ENCODE results near the gene MDM2.
"Not testable (repeated sequence)": the region's sequence is repeated elsewhere in the genome, so short reads cannot be mapped to it uniquely, and the experiment has no call there.

MDM2 gene

DNA sequence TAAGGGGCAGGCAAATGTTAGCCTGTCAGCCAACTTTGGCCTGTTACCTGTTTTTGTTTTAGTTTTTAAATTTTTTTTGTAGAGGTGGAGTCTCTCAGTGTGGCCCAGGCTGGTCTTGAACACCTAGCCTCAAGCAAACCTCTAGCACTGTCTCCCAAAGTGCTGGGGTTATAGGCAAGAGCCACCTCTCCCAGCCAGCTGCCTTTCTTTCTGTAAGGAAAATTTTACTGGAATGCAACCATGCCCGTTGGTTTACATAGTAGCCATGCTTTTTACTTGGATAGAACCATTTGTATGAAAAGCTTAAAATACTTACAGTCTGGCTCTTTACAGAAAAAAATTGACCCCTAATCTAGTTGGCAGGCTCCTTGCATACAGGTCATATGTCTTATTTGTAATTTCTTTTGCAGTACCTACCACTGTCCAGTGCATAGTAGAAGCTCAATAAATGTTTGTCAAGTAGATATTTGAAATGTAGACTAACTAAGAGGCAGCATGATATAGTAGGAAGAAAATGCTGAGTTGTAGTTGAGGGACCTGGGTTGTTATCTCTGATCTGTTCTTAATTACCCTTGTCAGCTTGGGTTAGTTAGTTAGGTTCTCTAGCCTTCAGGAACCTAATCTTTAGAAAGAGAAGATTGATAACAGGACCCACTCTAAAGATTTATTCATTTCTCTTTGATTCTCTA, 4.7 kb downstream of the MDM2 start:
- no peak overlapping the region for H3K27ac ChIP-seq
- peaks cover 76% of the 10 kb centered on the region for H3K36me3 ChIP-seq (ENCODE audit: insufficient read depth, low read length)
- DNase-seq (ENCODE audit: low read depth, low spot score), result no peak
- H3K4me3 ChIP-seq, result no peak overlapping the region
- no peaks in the 10 kb centered on the region for H3K9me3 ChIP-seq (ENCODE audit: low read depth, low read length)
- no peak overlapping the region for H3K9ac ChIP-seq (ENCODE audit: insufficient read length)
- no peak for TF ChIP-seq EZH2 (IDR thresholded peaks at IDR 0.05)
- TF ChIP-seq POLR2AphosphoS5 (IDR thresholded peaks at IDR 0.05; ENCODE audit: borderline replicate concordance, low read depth, low read length), result no peak
- TF ChIP-seq FOXP2 (optimal IDR thresholded peaks at IDR 0.05; ENCODE audit: control extremely low read depth, extremely low read length, insufficient read depth), result no peak

DNA sequence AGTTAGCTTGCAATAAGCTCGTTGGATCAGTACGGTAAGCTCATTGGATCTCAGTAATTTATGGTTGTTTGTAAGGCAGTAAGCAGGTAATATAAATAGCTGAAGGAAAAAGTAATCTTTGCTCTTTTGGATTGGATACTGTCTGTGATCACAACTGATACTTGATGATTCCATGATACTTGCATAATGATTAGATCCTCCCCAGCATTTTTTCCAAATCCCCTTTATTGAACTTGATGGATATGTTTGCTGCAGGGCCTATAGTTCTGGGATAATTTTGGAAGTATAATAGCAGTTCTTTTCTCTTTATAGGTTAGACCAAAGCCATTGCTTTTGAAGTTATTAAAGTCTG, 5.2 kb downstream of the MDM2 start:
- Histone ChIP-seq H3K9ac (ENCODE audit: insufficient read length) (no peak overlapping the region), H3K27ac (no peak overlapping the region), H3K4me3 (no peak overlapping the region), H3K36me3 (ENCODE audit: insufficient read depth, low read length) (peaks cover 81% of the 10 kb centered on the region), H3K9me3 (ENCODE audit: low read depth, low read length) (no peaks in the 10 kb centered on the region)
- TF ChIP-seq EZH2 (IDR thresholded peaks at IDR 0.05), result no peak
- TF ChIP-seq FOXP2 (optimal IDR thresholded peaks at IDR 0.05; ENCODE audit: control extremely low read depth, extremely low read length, insufficient read depth), result no peak
- TF ChIP-seq POLR2AphosphoS5 (IDR thresholded peaks at IDR 0.05; ENCODE audit: borderline replicate concordance, low read depth, low read length), result no peak
- DNase-seq (ENCODE audit: low read depth, low spot score), result no peak

DNA sequence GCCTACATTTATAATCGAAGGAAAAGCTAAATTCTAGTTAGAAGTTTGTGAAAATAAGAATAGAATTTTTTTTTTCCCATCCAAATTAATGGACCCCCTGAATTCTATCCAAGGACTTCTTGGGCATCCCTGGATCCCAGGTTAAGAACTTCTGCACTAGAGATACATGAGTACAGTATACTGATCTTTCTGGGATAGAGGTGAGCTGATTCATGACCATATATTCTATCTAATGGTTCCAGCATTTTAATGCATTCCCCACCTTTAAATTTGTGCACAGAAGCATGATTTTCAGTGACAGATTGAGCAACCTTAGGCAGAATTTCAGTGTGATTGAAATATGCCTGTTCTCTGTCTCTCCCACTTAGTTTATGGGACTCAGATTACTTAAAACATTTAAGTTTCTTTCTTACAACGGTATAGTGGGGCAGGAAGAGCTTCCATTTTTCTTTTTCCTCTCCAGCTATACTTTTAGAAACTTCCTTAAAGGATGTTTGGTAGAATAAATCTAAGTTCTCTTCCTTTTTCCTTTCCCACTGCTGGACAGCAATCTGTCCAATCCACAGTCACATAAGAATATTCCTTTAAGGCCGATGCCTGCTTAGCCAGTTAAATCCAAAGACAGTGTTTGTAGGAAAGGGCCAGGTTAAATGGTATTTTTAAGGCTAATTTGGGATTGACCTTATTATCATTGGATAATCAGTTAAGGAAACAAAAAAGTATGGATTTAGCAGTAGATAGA, 6.7 kb downstream of the MDM2 start:
- H3K4me3 ChIP-seq, result no peak overlapping the region
- H3K36me3 ChIP-seq (ENCODE audit: insufficient read depth, low read length), result peaks cover 86% of the 10 kb centered on the region
- no peaks in the 10 kb centered on the region for H3K9me3 ChIP-seq (ENCODE audit: low read depth, low read length)
- no peak for TF ChIP-seq FOXP2 (optimal IDR thresholded peaks at IDR 0.05; ENCODE audit: control extremely low read depth, extremely low read length, insufficient read depth)
- TF ChIP-seq POLR2AphosphoS5 (IDR thresholded peaks at IDR 0.05; ENCODE audit: borderline replicate concordance, low read depth, low read length), result no peak
- TF ChIP-seq EZH2 (IDR thresholded peaks at IDR 0.05), result no peak
- H3K27ac ChIP-seq, result no peak overlapping the region
- DNase-seq (ENCODE audit: low read depth, low spot score), result no peak
- peak overlapping the region; percentile 1 for H3K9ac ChIP-seq (ENCODE audit: insufficient read length)

DNA sequence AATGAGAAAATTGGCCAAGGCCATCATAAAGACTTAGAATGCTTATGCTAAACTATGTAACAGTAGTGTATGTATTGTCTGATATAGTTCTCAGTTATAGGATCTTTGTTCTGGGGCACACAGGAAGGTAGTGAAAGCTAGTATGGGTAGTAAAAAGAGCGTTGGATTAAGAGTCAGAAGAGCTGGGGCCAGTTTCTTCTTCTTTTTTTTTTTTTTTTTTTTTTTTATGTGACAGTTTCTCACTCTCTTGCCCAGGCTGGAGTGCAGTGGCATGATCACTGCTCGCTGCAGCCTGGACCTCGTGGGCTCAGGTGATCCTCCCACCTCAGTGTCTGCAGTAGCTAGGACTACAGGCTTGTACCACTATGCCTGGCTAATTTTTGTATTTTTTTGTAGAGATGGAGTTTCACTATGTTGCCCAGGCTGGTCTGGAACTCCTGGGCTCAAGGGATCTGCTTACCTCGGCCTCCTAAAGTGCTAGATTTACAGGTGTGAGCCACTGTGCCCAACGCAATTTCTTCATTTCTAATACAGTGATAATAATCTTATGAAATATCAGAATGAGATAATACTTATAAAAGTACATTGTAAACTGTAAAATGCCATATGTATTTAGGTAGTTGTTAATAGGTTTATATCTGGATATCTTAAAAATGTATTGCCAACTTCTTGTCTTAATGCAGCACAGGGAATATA, 7.4 kb downstream of the MDM2 start:
- Histone ChIP-seq H3K9me3 (ENCODE audit: low read depth, low read length) (no peaks in the 10 kb centered on the region), H3K36me3 (ENCODE audit: insufficient read depth, low read length) (peaks cover 86% of the 10 kb centered on the region), H3K27ac (no peak overlapping the region), H3K9ac (ENCODE audit: insufficient read length) (no peak overlapping the region), H3K4me3 (no peak overlapping the region)
- DNase-seq (ENCODE audit: low read depth, low spot score), result no peak
- no peak for TF ChIP-seq EZH2 (IDR thresholded peaks at IDR 0.05)
- no peak for TF ChIP-seq POLR2AphosphoS5 (IDR thresholded peaks at IDR 0.05; ENCODE audit: borderline replicate concordance, low read depth, low read length)
- no peak for TF ChIP-seq FOXP2 (optimal IDR thresholded peaks at IDR 0.05; ENCODE audit: control extremely low read depth, extremely low read length, insufficient read depth)

DNA sequence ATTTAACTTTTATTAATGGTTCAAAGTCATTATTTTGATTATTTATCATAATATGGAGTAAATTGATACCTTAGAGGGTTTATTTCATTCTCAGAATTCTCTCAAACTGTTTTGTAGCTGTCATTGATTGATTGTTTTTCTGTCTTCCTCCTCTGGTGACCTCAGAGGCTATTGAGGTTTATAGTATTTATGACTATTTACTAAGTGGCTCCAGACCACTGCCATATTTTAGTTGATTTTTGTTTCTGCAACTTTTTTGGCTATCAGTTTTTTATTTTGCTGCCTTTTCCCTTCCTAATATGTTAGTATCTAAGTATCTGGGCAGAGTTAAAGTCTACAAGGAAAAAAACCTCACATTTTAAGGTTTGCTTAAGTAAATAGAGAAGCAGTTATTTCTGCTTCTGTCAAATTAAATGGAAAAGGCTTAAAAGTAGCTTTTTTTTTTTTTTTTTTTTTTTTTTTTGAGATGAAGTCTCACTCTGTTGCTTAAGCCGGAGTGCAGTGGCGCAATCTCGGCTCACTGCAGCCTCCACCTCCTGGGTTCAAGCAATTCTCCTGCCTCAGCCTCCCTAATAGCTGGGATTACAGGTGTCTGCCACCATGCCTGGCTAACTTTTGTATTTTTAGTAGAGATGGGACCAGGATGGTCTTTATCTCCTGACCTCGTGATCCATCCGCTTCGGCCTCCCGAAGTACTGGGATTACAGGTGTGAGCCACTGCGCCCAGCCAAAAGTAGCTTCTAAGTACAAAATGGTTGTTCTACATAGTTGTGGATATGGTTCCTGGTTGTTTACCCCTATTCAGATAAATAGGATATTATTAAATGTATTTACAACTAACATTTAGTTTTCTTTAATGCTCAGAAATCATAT, 8.2 kb downstream of the MDM2 start:
- H3K9ac ChIP-seq (ENCODE audit: insufficient read length), result no peak overlapping the region
- peaks cover 86% of the 10 kb centered on the region for H3K36me3 ChIP-seq (ENCODE audit: insufficient read depth, low read length)
- no peak for TF ChIP-seq FOXP2 (optimal IDR thresholded peaks at IDR 0.05; ENCODE audit: control extremely low read depth, extremely low read length, insufficient read depth)
- TF ChIP-seq POLR2AphosphoS5 (IDR thresholded peaks at IDR 0.05; ENCODE audit: borderline replicate concordance, low read depth, low read length), result no peak
- TF ChIP-seq EZH2 (IDR thresholded peaks at IDR 0.05), result no peak
- H3K27ac ChIP-seq, result no peak overlapping the region
- no peaks in the 10 kb centered on the region for H3K9me3 ChIP-seq (ENCODE audit: low read depth, low read length)
- DNase-seq (ENCODE audit: low read depth, low spot score), result no peak
- H3K4me3 ChIP-seq, result no peak overlapping the region

DNA sequence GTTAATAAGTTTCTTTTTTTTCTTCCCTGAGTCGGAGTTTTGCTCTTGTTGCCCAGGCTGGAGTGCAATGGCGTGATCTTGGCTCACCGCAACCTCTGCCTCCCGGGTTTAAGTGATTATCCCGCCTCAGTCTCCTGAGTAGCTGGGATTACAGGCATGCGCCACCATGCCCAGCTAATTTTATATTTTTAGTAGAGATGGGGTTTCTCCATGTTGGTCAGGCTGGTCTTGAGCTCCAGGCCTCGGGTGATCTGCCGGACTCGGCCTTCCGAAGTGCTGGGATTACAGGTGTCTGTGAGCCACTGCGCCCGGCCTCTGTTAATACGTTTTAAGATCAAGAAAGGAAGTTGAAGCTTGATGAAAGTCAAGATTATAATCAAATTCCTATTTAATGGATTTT, 11.5 kb downstream of the MDM2 start:
- not testable (repeated sequence) for H3K4me3 ChIP-seq; H3K27ac ChIP-seq; DNase-seq (ENCODE audit: low read depth, low spot score); H3K9ac ChIP-seq (ENCODE audit: insufficient read length); H3K9me3 ChIP-seq (ENCODE audit: low read depth, low read length)
- peaks cover 89% of the 10 kb centered on the region for H3K36me3 ChIP-seq (ENCODE audit: insufficient read depth, low read length)

DNA sequence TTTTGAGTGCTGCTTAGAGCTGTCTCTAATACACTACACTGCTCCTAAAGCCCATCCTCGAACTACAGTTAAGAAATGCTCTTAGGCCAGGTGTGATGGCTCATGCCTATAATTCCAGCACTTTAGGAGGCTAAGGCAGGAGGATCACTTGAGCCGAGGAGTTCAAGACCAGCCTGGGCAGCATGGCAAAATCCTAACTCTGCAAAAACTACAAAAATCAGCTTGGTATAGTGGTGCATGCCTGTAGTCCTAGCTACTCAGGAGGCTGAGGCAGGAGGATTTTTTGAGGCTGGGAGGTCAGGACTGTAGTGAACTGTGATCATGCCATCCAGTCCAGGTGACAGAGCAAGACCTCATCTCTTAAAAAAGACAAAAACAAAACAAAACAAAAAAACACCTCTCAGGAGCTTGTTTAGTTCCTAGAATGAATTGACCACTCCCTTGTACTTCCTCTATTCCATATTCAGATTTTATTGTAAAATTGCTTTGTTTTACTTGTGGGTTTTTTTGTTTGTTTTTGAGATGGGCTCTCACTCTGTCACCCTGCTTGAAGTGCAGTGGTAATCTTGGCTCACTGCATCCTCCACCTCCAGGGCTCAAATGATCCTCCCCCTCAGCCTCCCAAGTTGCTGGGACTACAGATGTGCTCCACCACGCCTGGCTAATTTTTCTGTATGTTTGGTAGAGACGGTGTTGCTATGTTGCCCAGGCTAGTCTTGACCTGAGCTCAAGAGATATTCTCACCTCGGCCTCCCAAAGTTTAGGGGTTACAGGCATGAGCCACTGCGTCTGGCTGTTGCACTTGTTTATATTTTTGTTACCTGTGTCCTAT, 13.6 kb downstream of the MDM2 start:
- DNase-seq (ENCODE audit: low read depth, low spot score), result no peak
- H3K9ac ChIP-seq (ENCODE audit: insufficient read length), result no peak overlapping the region

More for the DNA sequence above, 13.6 kb downstream of the MDM2 start:
- H3K27ac ChIP-seq, result no peak overlapping the region
- no peak overlapping the region for H3K4me3 ChIP-seq
- TF ChIP-seq EZH2 (IDR thresholded peaks at IDR 0.05) (no peak), FOXP2 (optimal IDR thresholded peaks at IDR 0.05; ENCODE audit: control extremely low read depth, extremely low read length, insufficient read depth) (no peak), POLR2AphosphoS5 (IDR thresholded peaks at IDR 0.05; ENCODE audit: borderline replicate concordance, low read depth, low read length) (no peak)
- no peaks in the 10 kb centered on the region for H3K9me3 ChIP-seq (ENCODE audit: low read depth, low read length)
- H3K36me3 ChIP-seq (ENCODE audit: insufficient read depth, low read length), result peaks cover 88% of the 10 kb centered on the region
